ENCODE results near the gene NTSR1.

DNA sequence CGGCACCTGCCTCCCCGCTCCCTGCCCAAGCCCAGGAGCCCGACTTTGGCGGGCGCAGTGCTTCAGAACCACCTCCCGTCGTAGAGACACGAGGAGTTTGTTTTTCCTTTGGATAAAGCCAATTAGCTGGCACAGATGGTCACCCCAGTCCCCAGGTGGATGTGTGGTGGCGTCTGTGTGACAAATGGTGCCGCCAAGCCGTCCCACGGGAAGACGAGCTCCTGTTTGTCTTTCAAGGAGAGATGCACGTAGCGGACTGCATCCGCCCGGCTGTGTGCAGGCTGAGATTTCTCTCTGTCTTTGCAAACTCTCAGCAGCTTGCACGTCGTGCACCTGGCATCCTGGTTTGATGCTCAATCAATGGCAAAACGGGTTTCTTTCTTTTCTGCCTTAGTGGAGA, 71.6 kb downstream of the NTSR1 start:
- TF ChIP-seq, protein P1, sequence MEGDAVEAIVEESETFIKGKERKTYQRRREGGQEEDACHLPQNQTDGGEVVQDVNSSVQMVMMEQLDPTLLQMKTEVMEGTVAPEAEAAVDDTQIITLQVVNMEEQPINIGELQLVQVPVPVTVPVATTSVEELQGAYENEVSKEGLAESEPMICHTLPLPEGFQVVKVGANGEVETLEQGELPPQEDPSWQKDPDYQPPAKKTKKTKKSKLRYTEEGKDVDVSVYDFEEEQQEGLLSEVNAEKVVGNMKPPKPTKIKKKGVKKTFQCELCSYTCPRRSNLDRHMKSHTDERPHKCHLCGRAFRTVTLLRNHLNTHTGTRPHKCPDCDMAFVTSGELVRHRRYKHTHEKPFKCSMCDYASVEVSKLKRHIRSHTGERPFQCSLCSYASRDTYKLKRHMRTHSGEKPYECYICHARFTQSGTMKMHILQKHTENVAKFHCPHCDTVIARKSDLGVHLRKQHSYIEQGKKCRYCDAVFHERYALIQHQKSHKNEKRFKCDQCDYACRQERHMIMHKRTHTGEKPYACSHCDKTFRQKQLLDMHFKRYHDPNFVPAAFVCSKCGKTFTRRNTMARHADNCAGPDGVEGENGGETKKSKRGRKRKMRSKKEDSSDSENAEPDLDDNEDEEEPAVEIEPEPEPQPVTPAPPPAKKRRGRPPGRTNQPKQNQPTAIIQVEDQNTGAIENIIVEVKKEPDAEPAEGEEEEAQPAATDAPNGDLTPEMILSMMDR (IDR thresholded peaks at IDR 0.05): no peak
- TF ChIP-seq POLR2AphosphoS5 (IDR thresholded peaks at IDR 0.05; ENCODE audit: low read depth, low read length): no peak
- no peak for TF ChIP-seq TCF7L2 (IDR thresholded peaks at IDR 0.05; ENCODE audit: low read depth, low read length)

All from Panc1 (cell line).